ENCODE results near the gene SCMH1.

The SCMH1 gene

GRCh38 chr1:40987439-40988276 is 254.4 kb downstream of the SCMH1 start:
- DNase-seq, result no peak

- no peak for DNase-seq
Observed at GRCh38 chr1:40986956-40987355, 255.2 kb downstream of the SCMH1 start.

GRCh38 chr1:40986328-40986783 is 255.8 kb downstream of the SCMH1 start:
- no peak for DNase-seq

- DNase-seq, result no peak
Observed at GRCh38 chr1:40985875-40986274, 256.2 kb downstream of the SCMH1 start.

- DNase-seq, result no peak
Observed at GRCh38 chr1:40985161-40985560, 256.9 kb downstream of the SCMH1 start.

- DNase-seq, result no peak
Observed at GRCh38 chr1:40984531-40984930, 257.6 kb downstream of the SCMH1 start.

- no peak for DNase-seq
Observed at GRCh38 chr1:40984066-40984465, 258.0 kb downstream of the SCMH1 start.

GRCh38 chr1:40983286-40983685 is 258.8 kb downstream of the SCMH1 start:
- DNase-seq, result no peak

- DNase-seq, result no peak
Observed at GRCh38 chr1:40982721-40983120, 259.4 kb downstream of the SCMH1 start.

- DNase-seq, result no peak
Observed at GRCh38 chr1:40981691-40982448, 260.2 kb downstream of the SCMH1 start.

- peak; percentile 43 to 50 for DNase-seq
Observed at GRCh38 chr1:40980453-40981121, 261.5 kb downstream of the SCMH1 start.

GRCh38 chr1:40980068-40980452 is 262.0 kb downstream of the SCMH1 start:
- no peak for DNase-seq

- DNase-seq, result peak; percentile 95 to 96
Observed at GRCh38 chr1:40979241-40980067, 262.7 kb downstream of the SCMH1 start, which contains the start of gene CTPS1. Gene CTPS1 (plus strand): TSS chr1:40979696. CDS start chr1:40983291, 3,595 bp downstream.

GRCh38 chr1:40978886-40979240 is 263.2 kb downstream of the SCMH1 start:
- no peak for DNase-seq

- DNase-seq, result no peak
Observed at GRCh38 chr1:40977716-40978115, 264.4 kb downstream of the SCMH1 start.

All from activated CD4-positive, alpha-beta T cell treated with anti-CD3 and anti-CD28 coated beads for 4 hours (primary cell).